HL-60 (cell line): ENCODE measurements around the gene PCSK2.

Experiments used
- CTCF ChIP-seq: IDR thresholded peaks from one replicate; pipeline ENCODE4 v1.5.1; 2011; ENCODE audit warnings: low read length, control low read depth, inconsistent platforms; ENCODE audit not compliant: insufficient read depth
- GABPA ChIP-seq: IDR thresholded peaks from 2 replicates; pipeline ENCODE4 v1.6.1; 2012; ENCODE audit warnings: low read depth
- POLR2AphosphoS5 ChIP-seq: IDR thresholded peaks from 2 replicates; pipeline ENCODE4 v1.6.1; 2012; ENCODE audit warnings: low read depth
- REST ChIP-seq: IDR thresholded peaks from 2 replicates; pipeline ENCODE4 v1.6.1; 2012; ENCODE audit warnings: low read depth; ENCODE audit not compliant: insufficient replicate concordance
- SPI1 ChIP-seq: IDR thresholded peaks from 2 replicates; pipeline ENCODE4 v1.6.1; 2012; ENCODE audit warnings: low read depth, mild to moderate bottlenecking, borderline replicate concordance

- no peak for TF ChIP-seq CTCF
- no peak for TF ChIP-seq SPI1
- TF ChIP-seq REST, result no peak
- no peak for TF ChIP-seq POLR2AphosphoS5
- TF ChIP-seq GABPA, result no peak
Measured at GRCh38 chr20:17229256-17229655, 2.4 kb downstream of the PCSK2 start.
